CD4-positive, CD25-positive, alpha-beta regulatory T cell (primary cell): ENCODE data around the gene MAP3K3. TPM values are rescaled to one million over a fixed set of nuclear protein-coding genes. Genes with fewer than 3 reads are reported as not detected.

Experiments used
- ATAC-seq, 2 donors: fragments of 150-1000 bp; cut with Tn5 transposase; one replicate each; pipeline ENCODE4 v1.10.0; 2021; ENCODE audit warnings: low read depth in 2 of 2, moderate number of reproducible peaks in 2 of 2, moderate library complexity in 1 of 2
- DNase-seq, 3 donors: peaks; one replicate each; pipeline versions ENCODE4 v3.0.0 to v3.0.0-alpha.2; 2012 to 2022; ENCODE audit warnings: mixed read lengths in 1 of 3
- H3K27ac ChIP-seq: one replicate; pipeline ENCODE4 v1.7.0; 2013; ENCODE audit warnings: mild to moderate bottlenecking, low read length; ENCODE audit not compliant: insufficient read depth, poor library complexity, severe bottlenecking
- H3K27me3 ChIP-seq: one replicate; pipeline ENCODE4 v1.7.0; 2013; ENCODE audit warnings: low read length; ENCODE audit not compliant: control insufficient read depth, insufficient read depth
- H3K36me3 ChIP-seq: one replicate; pipeline ENCODE4 v1.7.0; 2013; ENCODE audit warnings: mild to moderate bottlenecking, low read length, moderate library complexity; ENCODE audit not compliant: control insufficient read depth, insufficient read depth
- H3K4me1 ChIP-seq: 2 replicates; pipeline ENCODE4 v1.7.0; 2013; ENCODE audit warnings: mild to moderate bottlenecking, low read length; ENCODE audit not compliant: insufficient read depth, control insufficient read depth, poor library complexity, severe bottlenecking
- H3K4me3 ChIP-seq: one replicate; pipeline ENCODE4 v1.7.0; 2013; ENCODE audit warnings: low read depth, mild to moderate bottlenecking, low read length, moderate library complexity
- H3K9me3 ChIP-seq, 2 experiments: 1 replicate in 1 of 2; 2 replicates in 1 of 2; pipeline ENCODE4 v1.7.0; 2013; ENCODE audit warnings: low read length in 2 of 2, mild to moderate bottlenecking in 1 of 2, moderate library complexity in 1 of 2; ENCODE audit not compliant: control insufficient read depth in 2 of 2
- H3K27ac Mint-ChIP-seq, 3 donors: one replicate each; pipeline ENCODE4 v1.8.0; 2020 to 2022; ENCODE audit warnings: mild to moderate bottlenecking in 3 of 3, mixed read lengths in 3 of 3, moderate library complexity in 2 of 3
- H3K27me3 Mint-ChIP-seq: one replicate; pipeline ENCODE4 v1.8.0; 2022; ENCODE audit warnings: mild to moderate bottlenecking, mixed read lengths
- H3K36me3 Mint-ChIP-seq: one replicate; pipeline ENCODE4 v1.8.0; 2020; ENCODE audit warnings: mixed read lengths
- H3K4me1 Mint-ChIP-seq, 4 donors: one replicate each; pipeline ENCODE4 v1.8.0; 2020 to 2022; ENCODE audit warnings: mixed read lengths in 4 of 4, mild to moderate bottlenecking in 1 of 4
- H3K4me3 Mint-ChIP-seq, 4 donors: one replicate each; pipeline ENCODE4 v1.8.0; 2020 to 2022; ENCODE audit warnings: mild to moderate bottlenecking in 4 of 4, mixed read lengths in 4 of 4, moderate library complexity in 3 of 4
- H3K9me3 Mint-ChIP-seq, 7 donors: one replicate each; pipeline ENCODE4 v1.8.0; 2020 to 2022; ENCODE audit warnings: mixed read lengths in 7 of 7, mild to moderate bottlenecking in 3 of 7, moderate library complexity in 2 of 7
- polyA plus RNA-seq, 4 donors: library from polyadenylated mRNA; unstranded; fragments of 300-500 nt; fragmentation: Illumina TruSeq; gene quantifications; one replicate each; pipeline ENCODE4 v1.2.3, GENCODE V29; 2021
- total RNA-seq: library from RNA; stranded (reverse); gene quantifications from one replicate; pipeline ENCODE4 v1.2.3, GENCODE V29; 2022

The MAP3K3 gene
- total and polyA plus RNA-seq, 5 donors from 2014 or later: 24.2 to 72.9 (median 28.8) TPM

- H3K27me3 ChIP-seq: no peaks in the 10 kb centered on the region
- Mint-ChIP-seq H3K4me3 (no peak overlapping the region), H3K27me3 (no peaks in the 10 kb centered on the region), H3K4me1 (peaks cover 10 to 15% (median 13%) of the 10 kb centered on the region in 4 donors), H3K36me3 (peaks cover 34% of the 10 kb centered on the region), H3K27ac (peak overlapping the region in 2 of 3 donors; percentile 41 to 63), H3K9me3 (no peaks in the 10 kb centered on the region)
- ATAC-seq: no peak
- H3K4me3 ChIP-seq: no peak overlapping the region
- no peak overlapping the region for H3K27ac ChIP-seq
- no peaks in the 10 kb centered on the region for H3K4me1 ChIP-seq
- H3K36me3 ChIP-seq: peaks cover 88% of the 10 kb centered on the region
- no peaks in the 10 kb centered on the region for H3K9me3 ChIP-seq
- DNase-seq: no peak
These were observed 58.5 kb downstream of the MAP3K3 start for GRCh38 chr17:63680700-63681099.

DNA sequence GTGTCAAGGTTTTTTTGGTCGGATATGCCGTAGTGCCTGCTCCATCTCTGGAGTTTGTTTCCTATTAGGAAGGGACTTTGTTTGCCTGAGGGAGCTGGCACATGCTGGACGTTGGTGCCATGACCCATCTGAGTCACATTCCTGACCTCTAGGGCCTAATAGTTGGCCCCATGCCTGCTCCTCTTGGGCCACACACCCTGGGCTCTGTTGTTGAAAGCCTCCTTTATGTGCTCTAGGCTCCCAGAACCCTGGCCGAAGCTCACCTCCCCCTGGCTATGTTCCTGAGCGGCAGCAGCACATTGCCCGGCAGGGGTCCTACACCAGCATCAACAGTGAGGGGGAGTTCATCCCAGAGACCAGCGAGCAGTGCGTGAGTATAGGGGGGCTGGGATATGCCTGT, 59.3 kb downstream of the MAP3K3 start:
- peak overlapping the region in 1 of 3 donors; percentile 41 for H3K27ac Mint-ChIP-seq

GRCh38 chr17:63682441-63682840, 60.2 kb downstream of the MAP3K3 start:
- no peak overlapping the region for H3K4me3 ChIP-seq
- no peaks in the 10 kb centered on the region for H3K27me3 Mint-ChIP-seq
- no peaks in the 10 kb centered on the region for H3K27me3 ChIP-seq
- peaks cover 42% of the 10 kb centered on the region for H3K36me3 Mint-ChIP-seq
- no peak overlapping the region for H3K27ac ChIP-seq
- peak overlapping the region in 2 of 3 donors; percentile 44 to 65 for H3K27ac Mint-ChIP-seq
- H3K4me3 Mint-ChIP-seq: no peak overlapping the region
- H3K9me3 Mint-ChIP-seq: no peaks in the 10 kb centered on the region
- H3K4me1 Mint-ChIP-seq: peaks cover 9 to 14% (median 10%) of the 10 kb centered on the region in 4 donors
- DNase-seq: no peak
- H3K36me3 ChIP-seq: peaks cover 80% of the 10 kb centered on the region
- H3K4me1 ChIP-seq: no peaks in the 10 kb centered on the region
- H3K9me3 ChIP-seq: no peaks in the 10 kb centered on the region
- no peak for ATAC-seq

More for the DNA sequence above, 59.3 kb downstream of the MAP3K3 start:
- Mint-ChIP-seq H3K36me3 (peaks cover 42% of the 10 kb centered on the region), H3K4me1 (peaks cover 9 to 14% (median 10%) of the 10 kb centered on the region in 4 donors), H3K27me3 (no peaks in the 10 kb centered on the region), H3K9me3 (no peaks in the 10 kb centered on the region), H3K4me3 (no peak overlapping the region)
- no peak overlapping the region for H3K27ac ChIP-seq
- no peak overlapping the region for H3K4me3 ChIP-seq
- no peaks in the 10 kb centered on the region for H3K4me1 ChIP-seq
- no peak for ATAC-seq
- H3K27me3 ChIP-seq: no peaks in the 10 kb centered on the region
- peaks cover 85% of the 10 kb centered on the region for H3K36me3 ChIP-seq
- DNase-seq: no peak
- no peaks in the 10 kb centered on the region for H3K9me3 ChIP-seq

GRCh38 chr17:63682981-63683380, 60.8 kb downstream of the MAP3K3 start:
- H3K9me3 Mint-ChIP-seq: no peaks in the 10 kb centered on the region
- DNase-seq (no peak), ATAC-seq (no peak)
- H3K4me3 Mint-ChIP-seq: no peak overlapping the region
- no peak overlapping the region for H3K4me3 ChIP-seq
- peaks cover 43% of the 10 kb centered on the region for H3K36me3 Mint-ChIP-seq
- peaks cover 9 to 14% (median 10%) of the 10 kb centered on the region in 4 donors for H3K4me1 Mint-ChIP-seq
- H3K27ac Mint-ChIP-seq: peak overlapping the region in 2 of 3 donors; percentile 15 to 44
- H3K27me3 ChIP-seq: no peaks in the 10 kb centered on the region
- H3K36me3 ChIP-seq: peaks cover 77% of the 10 kb centered on the region
- no peaks in the 10 kb centered on the region for H3K9me3 ChIP-seq
- no peaks in the 10 kb centered on the region for H3K4me1 ChIP-seq
- no peak overlapping the region for H3K27ac ChIP-seq
- H3K27me3 Mint-ChIP-seq: no peaks in the 10 kb centered on the region

GRCh38 chr17:63685041-63685440, 62.8 kb downstream of the MAP3K3 start:
- H3K4me1 Mint-ChIP-seq: peaks cover 4 to 10% (median 9%) of the 10 kb centered on the region in 4 donors
- no peak overlapping the region for H3K27ac ChIP-seq
- no peak overlapping the region for H3K4me3 ChIP-seq
- no peak for ATAC-seq
- H3K4me1 ChIP-seq: no peaks in the 10 kb centered on the region
- H3K36me3 ChIP-seq: peaks cover 79% of the 10 kb centered on the region
- DNase-seq: no peak
- peak overlapping the region in 1 of 3 donors; percentile 66 for H3K27ac Mint-ChIP-seq
- peaks cover 40% of the 10 kb centered on the region for H3K36me3 Mint-ChIP-seq
- no peaks in the 10 kb centered on the region for H3K9me3 Mint-ChIP-seq
- H3K27me3 ChIP-seq: no peaks in the 10 kb centered on the region
- no peaks in the 10 kb centered on the region for H3K27me3 Mint-ChIP-seq
- H3K9me3 ChIP-seq: no peaks in the 10 kb centered on the region
- H3K4me3 Mint-ChIP-seq: no peak overlapping the region

DNA sequence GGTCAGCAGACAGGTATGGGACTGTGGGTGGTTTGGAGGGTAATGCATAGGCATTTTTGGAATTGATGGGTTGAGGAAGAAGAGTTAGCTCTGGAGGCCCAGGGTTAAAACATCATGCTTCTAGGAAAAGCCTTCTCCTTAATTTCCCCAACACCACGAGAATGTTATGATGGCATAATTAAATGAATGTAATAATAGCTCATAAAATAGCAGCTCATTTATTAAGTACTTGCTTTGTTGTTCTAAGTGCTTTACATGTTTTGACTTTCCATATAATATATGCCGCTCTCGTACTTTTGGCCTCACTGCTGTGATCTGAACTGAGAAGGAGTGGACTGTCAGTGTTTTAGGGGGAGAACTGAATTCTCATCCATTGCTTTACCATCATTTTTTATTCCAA, 63.4 kb downstream of the MAP3K3 start:
- peaks cover 81% of the 10 kb centered on the region for H3K36me3 ChIP-seq

GRCh38 chr17:63686138-63686685, 64.0 kb downstream of the MAP3K3 start:
- Histone ChIP-seq H3K9me3 (no peaks in the 10 kb centered on the region), H3K4me1 (no peaks in the 10 kb centered on the region), H3K27me3 (no peaks in the 10 kb centered on the region), H3K27ac (no peak overlapping the region), H3K4me3 (no peak overlapping the region), H3K36me3 (peaks cover 83% of the 10 kb centered on the region)
- Mint-ChIP-seq H3K4me3 (no peak overlapping the region), H3K4me1 (peaks cover 6 to 10% (median 8%) of the 10 kb centered on the region in 4 donors), H3K27ac (peak overlapping the region; percentile 58 to 87 (median 66)), H3K9me3 (no peaks in the 10 kb centered on the region), H3K27me3 (no peaks in the 10 kb centered on the region), H3K36me3 (peaks cover 41% of the 10 kb centered on the region)
- no peak for DNase-seq
- ATAC-seq: no peak

More for the DNA sequence above, 63.4 kb downstream of the MAP3K3 start:
- Mint-ChIP-seq H3K27me3 (no peaks in the 10 kb centered on the region), H3K27ac (peak overlapping the region in 2 of 3 donors; percentile 58 to 66), H3K9me3 (no peaks in the 10 kb centered on the region), H3K36me3 (peaks cover 41% of the 10 kb centered on the region), H3K4me3 (no peak overlapping the region), H3K4me1 (peaks cover 4 to 10% (median 8%) of the 10 kb centered on the region in 4 donors)
- no peak for DNase-seq
- no peak overlapping the region for H3K27ac ChIP-seq
- no peak for ATAC-seq
- no peaks in the 10 kb centered on the region for H3K4me1 ChIP-seq
- H3K27me3 ChIP-seq: no peaks in the 10 kb centered on the region
- H3K4me3 ChIP-seq: no peak overlapping the region
- H3K9me3 ChIP-seq: no peaks in the 10 kb centered on the region

GRCh38 chr17:63688396-63689020, 66.3 kb downstream of the MAP3K3 start:
- peaks cover 32% of the 10 kb centered on the region for H3K36me3 Mint-ChIP-seq
- no peaks in the 10 kb centered on the region for H3K9me3 Mint-ChIP-seq
- Histone ChIP-seq H3K4me1 (no peaks in the 10 kb centered on the region), H3K27me3 (no peaks in the 10 kb centered on the region), H3K27ac (no peak overlapping the region), H3K9me3 (no peaks in the 10 kb centered on the region), H3K4me3 (no peak overlapping the region), H3K36me3 (peaks cover 79% of the 10 kb centered on the region)
- no peaks in the 10 kb centered on the region for H3K27me3 Mint-ChIP-seq
- ATAC-seq (no peak), DNase-seq (no peak)
- H3K4me3 Mint-ChIP-seq: peak overlapping the region in 1 of 4 donors; percentile 49
- peaks cover 8 to 18% (median 12%) of the 10 kb centered on the region in 4 donors for H3K4me1 Mint-ChIP-seq
- no peak overlapping the region for H3K27ac Mint-ChIP-seq
